Measurements from ENCODE around the gene GRIN2A.

The GRIN2A gene

DNA sequence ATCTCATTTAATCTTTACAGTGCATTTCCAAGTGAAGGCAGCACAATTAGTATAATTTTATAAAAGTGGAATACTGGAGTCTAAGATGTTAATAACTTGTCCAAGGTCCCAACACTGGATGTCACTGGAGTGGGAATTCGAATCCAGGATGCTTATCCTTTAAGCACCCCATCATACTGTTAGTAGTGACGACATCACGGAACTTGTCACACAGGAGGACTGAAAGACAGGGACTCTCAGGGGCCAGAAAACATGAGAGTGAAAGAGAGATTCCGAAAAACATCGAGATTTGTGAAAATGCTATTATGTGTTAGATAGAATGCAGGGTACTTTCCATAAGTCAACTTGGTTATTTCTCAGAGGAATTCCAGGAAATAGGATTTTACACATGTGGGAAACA, 374.0 kb downstream of the GRIN2A start:
- no peak for DNase-seq

DNA sequence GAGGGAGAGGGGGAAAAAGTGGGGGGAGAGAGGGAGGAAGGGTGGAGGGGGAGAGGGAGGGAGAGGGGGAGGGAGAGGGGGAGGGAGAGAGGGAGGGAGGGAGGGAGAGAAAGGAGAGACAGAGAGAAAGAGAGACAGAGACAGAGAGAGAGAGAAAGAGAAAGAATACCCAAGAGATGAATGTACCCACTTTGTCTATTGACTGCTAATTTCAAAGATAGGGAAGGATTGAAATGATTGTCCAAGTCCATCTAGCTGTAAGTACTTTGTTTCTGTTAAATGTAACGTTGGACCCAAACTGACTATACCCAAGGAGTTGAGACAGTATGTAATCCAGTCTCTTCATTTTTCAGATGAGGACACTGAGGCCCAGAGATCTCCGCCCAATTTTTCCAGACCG, 374.9 kb downstream of the GRIN2A start:
- DNase-seq, result no peak

DNA sequence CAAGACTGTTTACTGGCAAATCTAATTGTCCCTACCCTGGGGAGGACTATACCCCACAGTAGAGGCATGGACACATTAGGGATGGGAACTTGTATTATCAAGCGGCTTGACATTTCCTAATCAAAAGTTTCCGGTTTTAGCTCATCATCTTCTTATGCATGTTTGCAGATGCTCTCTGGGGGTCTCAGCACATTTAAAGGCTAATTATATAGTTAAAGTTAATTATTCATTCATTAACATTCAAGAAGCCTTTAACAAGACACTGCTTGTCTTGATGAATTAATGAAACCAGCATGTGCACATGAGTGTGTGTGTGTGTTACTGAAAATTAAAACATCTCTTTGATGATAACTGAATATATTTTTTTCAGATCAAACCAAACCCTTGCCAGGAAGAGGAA, 377.1 kb downstream of the GRIN2A start:
- DNase-seq, result no peak

DNA sequence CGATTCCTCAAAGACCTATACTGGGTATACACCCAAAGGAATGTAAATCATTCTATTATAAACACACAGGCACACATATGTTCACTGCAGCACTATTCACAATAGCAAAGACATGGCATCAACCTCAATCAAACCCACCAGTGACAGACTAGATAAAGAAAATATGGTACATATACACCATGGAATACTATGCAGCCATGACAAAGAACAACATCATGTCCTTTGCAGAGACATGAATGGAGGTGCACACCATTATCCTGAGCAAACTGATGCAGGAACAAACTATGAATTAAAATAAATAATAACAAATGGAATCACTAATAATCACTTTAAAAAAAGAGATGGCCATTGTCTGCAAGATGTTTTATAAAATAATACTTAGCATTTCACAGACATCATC, 380.1 kb downstream of the GRIN2A start:
- no peak for DNase-seq

DNA sequence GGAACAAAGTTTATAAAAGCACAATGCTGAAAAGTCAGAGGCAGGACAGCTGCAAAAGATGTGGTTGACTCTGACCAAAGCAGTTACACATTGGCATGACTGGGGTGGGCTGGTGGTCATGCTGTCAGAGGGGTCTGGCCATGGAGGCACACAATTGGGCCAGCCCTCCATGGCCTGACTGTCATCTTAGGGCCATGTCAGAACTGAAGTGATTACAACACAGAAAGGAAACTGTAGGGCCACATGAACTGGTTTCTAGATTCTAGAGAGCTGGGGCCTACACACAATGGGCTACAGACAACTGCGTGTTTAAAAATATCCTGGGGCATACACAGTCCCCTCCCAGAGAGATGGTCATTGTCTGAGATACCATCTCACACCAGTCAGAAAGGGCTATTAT, 380.6 kb downstream of the GRIN2A start:
- DNase-seq, result no peak

DNA sequence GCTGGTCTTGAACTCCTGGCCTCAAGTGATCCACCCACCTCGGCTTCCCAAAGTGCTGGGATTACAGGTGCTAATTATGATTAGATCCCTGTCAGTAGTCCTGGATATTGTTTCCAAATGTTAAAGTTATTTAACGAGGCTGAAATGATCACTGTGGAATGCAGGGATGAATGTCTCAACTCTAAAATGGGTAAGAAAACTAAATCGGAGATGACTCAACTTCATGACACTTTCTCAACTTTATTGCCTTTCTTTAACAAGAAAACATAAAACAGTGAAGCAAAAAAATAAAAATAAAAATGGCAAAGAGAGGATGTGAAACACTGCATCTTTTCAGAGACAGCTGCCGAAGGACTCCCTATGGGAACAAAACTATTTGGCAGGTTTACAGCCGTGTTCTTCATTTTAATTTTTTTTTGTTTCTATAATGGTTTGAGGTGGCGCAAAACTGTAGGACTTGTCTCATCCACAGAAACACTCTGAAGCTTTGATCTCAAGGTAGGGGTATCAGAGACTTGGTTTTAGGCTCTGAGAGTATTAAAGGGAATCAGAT, 382.0 kb downstream of the GRIN2A start:
- DNase-seq, result no peak

DNA sequence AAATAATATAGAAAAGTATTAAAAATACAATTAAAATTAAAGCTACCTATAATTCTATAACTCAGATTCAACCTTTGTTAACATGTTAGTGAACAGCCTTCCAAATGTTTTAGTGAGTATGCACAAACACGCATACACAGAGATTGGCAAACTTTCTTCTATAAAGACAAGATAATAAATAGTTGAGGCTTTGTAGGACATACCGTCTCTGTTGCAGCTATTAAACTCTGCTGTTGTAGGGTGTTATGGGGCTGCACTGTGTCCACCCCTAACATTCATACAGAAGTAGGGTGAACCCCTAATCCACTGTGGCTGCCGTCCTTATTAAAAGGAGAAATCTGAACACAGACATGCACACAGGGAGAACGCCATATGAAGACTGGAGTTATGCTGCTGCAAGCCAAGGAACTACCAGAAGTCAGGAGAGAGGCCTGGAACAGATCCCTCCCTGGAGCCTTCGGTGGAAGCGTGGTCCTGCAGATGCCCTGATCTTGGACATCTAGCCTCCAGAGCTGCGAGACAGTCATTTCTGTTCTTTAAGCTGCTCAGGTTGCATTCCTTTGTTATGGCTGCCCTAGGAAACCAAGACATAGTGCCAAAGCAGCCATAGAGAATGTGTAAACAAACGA, 383.2 kb downstream of the GRIN2A start:
- no peak for DNase-seq

DNA sequence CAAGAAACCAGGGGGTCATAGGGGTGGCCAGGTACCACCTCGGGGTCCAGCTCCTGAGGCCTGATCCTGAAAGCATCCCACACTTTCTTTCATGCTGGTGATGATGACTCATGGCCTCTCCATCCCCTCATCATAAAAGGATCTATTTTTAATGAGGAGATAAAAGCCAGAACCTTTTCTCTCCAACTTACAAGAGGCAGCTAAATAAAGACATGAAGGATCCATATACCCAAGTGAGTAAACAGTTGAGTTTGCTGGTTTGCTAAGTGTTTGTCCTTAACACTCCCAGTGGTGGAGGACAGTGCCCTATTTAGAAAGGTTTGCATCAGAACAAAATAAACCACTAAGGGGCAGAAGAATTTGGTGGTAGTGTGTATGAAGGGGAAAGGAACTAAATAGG, 383.8 kb downstream of the GRIN2A start:
- DNase-seq, result no peak

DNA sequence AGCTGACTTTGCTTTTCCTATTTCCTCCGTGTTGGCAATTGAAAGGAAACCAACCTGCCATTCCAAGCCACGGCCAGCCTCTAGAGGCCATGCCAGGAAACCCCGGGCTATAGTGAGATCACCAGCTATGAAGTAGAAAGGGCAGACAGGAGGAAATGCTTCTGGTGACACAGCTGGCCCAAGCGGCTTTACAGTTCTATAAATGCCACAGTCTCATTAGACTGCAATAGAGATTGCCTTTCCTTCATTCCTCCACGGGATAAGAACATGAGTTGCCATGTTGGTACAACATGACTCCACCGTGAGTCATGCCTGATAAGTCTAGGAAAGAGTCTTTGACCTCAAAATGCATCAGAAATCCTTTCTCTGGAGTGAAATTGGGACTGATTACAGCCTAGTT, 384.9 kb downstream of the GRIN2A start:
- no peak for DNase-seq

DNA sequence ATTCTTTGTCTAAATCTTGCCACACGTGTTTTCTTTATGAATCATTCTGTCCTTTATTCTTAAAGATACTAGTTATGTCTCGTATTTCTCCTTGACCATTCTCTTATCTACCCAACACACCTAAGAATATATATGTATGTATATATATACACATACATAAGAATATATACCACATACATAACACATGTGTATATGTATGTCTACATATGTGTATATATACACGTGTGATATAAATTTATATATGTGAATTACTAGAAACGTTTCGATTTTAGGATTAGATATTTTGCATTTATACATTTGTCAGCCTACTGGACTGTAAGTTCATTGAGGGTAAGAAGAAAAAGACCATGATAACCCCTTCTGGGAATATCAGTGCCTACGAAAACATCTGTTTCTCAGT, 388.6 kb downstream of the GRIN2A start:
- DNase-seq, result no peak

DNA sequence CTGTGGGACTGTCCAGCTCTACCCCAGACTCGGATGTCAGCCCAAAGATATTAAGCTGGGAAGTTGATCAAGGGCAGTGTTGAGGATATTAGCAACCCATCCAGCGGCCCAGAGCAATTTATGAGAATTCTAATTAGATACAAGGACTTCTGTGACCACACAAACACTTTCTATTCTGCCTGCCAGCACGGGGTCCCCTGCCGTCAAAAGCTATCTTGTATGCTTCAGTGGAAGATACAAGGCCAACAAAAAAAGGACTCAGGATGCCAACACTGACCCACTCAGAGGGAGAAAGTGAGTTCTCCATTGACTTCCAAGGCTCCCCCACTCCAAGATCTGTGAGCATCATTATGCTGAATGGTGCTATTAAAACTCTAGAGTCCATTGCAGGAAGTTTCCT, 390.7 kb downstream of the GRIN2A start:
- no peak for DNase-seq

DNA sequence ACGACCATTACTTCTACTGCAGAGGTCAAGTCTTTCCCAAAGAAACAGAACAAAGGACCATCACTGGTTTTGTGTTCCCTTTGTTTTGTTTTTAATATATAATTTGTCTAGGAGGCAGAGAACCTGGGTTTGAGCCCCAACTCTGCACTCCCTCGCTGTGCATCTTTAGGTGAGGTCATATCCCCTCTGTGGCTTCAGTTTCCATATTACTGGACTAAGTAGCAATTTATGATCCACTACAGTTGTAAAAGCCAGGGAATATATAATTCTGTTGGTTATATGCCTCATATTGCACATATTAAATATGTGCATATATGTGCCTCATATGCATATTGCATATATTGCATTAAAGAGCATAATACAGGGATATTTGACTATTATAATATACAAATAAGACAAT, 392.0 kb downstream of the GRIN2A start:
- no peak for DNase-seq

DNA sequence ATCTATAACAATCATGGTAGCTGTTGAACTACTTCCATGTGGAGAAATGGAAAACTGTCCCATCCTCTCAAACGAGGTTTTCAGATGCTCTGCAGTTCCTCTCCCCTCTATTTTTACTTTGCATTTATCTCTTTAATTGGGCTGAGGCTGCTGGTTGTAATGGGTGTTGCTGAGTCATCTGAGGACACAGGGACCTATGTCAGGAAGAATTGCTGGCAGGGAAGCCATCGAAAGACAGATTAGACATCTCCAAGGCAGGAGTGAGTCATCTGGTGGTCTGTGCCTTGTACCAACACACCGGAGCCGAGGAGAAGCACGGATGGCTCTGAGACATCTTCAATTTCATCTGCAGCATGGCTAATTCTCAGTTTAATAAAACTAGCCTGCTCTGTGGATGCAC, 394.5 kb downstream of the GRIN2A start:
- DNase-seq, result no peak

DNA sequence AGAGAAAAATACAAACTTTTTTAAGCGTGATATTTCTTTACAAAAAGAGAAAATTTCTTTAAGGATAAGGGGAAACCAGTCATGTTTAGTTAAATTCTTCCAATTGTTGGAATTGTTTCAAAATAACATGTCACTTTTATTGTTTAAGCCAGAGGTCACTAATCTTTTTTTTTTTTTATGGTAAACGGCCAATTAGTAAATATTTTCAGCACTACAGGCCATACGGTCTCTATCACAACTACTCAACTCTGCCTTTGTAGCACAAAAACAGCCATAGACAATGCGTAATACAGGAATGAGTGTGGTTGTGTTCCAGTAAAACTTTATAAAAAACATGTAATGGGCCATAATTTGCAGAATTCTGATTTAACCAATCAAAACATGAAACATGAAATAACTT, 401.4 kb downstream of the GRIN2A start:
- no peak for DNase-seq

DNA sequence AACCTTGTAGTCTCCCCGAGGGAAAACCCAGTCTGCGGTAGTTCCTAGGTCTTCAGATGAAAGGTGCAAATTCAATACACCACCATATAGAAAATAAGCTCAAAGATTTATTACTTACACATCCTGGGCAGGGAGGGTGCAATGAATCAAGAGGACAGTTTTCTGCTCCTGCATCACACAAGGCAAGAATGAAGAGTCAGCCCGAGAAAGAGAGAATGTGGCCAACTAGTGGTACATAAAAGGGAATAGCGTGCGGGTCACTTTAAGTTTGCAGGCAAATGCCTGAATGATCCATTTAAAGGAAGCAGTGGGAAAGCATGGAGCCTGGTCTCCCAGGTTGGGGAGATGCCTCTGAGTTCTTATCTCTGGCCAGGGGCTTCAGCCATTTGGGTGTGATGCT, 403.4 kb downstream of the GRIN2A start:
- no peak for DNase-seq

DNA sequence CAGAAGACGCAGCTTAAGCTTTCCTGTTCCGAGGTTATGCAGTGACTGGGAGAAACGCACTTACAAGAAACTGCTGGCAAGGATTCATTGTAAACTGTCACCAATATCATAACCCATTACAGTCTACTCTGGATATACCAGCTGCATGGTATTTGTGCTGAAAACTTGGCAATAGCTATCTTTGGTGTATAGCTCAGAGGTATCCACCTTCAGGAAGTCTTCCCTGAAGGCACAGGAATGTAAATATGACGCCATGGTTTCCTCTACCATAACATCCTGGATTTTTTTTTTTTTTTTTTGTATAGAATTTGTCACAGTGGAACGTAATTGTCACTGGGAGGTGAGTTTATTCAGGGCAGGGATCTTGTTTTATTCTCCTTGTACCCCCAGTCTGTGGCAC, 406.2 kb downstream of the GRIN2A start:
- DNase-seq, result no peak

DNA sequence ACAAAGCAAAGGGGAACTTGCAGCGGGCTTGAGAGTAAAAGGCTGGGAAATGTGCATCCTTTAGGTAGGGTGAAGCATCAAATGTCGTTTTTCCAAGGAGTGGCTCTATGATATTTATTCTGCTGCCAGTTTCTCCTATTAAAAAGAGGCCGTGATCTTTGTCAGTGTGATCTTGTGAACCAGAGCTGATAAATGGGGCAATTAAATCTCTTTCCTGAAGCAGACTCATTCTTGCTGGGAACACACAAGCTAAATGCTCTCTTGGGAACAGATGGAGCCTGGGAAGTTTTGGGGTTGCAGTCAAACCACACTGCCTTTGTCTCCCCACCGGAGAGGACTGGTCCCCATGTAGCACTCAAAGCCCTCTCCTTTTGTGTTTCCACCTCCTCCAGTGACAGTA, 408.9 kb downstream of the GRIN2A start:
- DNase-seq, result no peak

DNA sequence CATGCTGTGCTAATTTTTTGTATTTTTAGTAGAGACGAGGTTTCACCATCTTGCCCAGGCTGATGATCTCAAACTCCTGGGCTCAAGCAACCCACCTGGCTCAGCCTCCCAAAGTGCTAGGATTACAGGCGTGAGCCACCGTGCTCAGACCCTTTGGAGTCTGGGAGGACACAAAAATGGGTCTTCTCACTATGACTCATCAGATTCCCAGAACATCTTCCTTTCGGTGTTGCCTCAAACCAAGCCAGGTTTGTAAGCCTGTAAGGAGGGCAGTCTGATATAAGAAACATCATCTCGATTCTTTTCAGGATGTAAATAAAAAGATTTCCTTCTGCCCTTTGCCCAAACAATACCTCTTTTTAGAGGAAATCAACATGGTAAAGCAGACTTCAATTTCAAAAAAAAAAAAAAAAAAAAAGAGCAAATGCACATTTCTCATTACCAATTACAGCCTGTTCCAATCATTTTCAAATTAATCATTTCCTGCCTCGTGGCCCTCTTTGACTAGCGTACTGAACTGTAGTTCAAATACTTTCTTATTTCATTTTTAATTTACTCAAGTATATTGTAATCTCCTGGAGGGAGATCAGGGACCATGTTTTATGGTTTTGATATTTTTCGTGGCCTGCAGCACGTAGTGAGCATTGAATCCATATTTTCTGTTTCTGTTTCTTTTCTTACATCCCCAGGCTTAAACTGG, 409.6 kb downstream of the GRIN2A start:
- no peak for DNase-seq

DNA sequence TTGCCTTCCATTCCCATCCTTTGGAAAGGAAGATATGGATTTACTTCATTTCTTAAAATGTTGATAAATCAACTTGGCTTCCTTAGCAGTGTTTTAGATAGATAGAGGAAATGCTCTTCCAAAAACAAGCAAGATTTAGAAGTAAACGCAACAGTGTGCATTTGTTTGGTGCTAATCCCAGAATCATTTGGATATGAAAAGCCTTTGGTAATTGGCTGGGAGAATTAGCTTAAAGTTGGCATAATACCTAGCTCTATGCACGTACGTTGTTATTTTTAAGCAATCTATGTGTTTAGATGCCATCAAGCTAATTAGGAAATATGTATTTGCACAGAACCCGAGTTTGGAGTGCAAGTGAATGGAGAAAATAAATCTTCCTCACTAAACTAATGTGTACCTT, 415.3 kb downstream of the GRIN2A start:
- DNase-seq, result no peak

DNA sequence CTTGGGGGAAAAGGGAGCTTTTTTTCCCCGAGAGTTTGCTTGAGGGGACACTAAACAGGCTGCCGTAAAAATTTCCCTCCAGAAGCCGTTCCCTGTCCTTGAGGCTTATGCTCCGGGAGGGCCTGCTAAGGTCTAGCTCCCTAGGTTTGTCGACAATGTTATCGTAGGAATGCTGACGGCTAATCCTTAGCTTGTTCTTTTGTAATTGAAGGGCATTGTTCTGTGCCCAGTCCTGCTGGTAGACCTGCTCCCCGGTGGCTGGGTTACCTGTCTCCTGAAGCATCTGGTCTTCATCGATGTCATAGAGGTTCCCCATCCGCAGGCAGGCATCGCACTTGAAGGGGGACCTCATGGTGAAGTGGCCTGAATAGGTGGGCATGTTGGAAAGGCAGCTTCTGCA, 418.7 kb downstream of the GRIN2A start:
- no peak for DNase-seq

DNA sequence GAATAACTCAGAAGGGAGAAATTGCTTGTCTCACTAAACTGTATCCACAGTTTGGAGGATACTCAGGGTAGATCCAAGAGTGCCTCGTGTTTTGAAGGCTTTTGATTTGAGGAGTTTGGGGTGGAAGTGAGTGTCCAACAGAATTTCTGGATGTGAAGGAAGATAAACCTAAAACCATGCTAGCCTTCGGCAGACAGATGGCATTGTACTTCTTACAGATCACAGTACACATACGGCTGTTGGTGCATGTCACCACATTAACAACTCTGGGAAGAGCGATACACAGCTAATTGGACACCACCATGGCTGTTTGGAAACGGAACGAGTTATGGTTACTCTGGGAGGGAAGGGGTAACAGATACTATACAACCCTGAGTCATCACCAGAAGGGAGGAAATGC, 420.4 kb downstream of the GRIN2A start:
- DNase-seq, result no peak

DNA sequence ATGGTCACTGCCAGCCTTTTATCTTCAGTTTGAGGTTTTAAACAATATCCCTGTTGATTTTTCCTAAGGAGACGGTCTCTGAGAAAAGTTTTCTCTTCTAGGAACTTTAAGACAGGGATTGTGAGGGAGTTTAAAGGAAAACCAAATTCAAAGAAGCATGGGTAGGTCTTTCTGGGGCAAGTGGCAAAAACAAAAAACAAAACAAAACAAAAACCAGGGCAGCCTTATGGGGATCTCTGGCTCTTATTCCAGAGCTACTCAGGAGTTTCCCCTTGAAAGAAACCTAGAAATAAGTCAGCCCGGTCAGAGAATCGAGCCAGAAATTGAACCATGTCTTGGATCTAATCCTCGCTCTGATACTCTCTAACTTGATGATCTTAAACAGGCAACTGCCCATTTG, 424.5 kb downstream of the GRIN2A start:
- no peak for DNase-seq

DNA sequence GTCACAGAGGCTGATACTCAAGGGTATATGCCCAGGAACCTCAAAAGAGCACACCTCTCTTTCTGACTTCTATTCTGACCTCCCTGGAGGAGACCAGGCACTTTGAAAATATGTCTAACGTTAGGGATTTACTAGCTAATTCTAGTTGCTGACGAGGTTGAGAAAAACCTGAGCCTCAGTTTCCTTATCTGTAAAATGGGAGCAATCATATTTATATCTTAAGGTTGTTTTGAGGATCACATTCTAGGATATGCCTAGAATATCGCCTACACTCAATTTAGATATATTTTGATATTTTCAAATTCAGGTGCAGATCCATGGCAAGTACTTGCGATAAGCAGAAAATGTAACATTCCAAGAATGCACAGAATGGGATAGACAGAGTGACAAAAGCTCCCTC, 425.8 kb downstream of the GRIN2A start:
- DNase-seq, result no peak

DNA sequence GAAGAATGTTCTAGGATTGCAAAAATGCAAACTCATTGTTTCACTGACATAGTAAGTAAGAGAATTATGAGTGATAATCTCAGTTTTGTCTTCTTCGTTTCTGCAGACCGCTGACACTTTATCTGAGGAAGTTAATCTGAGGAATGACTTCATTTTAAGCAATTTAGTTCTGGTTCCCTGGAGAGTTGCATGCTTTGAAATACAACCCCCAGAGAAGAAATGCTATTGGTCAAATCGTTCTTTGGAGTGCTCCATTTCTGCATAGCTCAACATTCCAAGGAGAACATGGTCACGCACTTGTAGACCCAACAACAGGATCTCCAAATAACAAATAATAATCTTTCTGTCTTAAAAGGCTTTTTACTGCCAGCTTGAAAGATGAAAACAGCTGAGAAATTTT, 427.1 kb downstream of the GRIN2A start:
- no peak for DNase-seq

DNA sequence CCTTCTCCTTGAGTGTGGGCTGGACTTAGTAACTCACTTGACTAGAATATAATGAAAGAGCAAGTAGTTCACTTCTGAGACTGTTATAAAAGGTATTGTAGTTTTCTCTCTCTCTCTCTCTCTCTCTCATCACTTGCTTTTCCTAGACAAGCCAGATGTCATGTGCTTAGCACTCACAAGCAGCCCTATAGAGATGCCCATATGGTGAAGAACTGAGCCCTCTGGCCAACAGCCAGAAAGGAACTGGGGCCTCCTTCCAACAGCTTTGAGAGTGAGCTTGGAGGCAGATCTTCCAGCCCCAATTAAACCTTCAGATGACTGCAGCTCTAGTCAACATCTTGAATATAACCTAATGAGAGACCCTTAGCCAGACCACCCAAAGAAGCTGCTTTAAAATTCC, 440.5 kb downstream of the GRIN2A start:
- DNase-seq, result no peak

Data from right forelimb (tissue), 1 donor.